Aorta (tissue), 5 donors: Measurements from ENCODE around the gene PTPN6. TPM values are rescaled to one million over a fixed set of nuclear protein-coding genes. Genes with fewer than 3 reads are reported as not detected.

ENCODE experiments used
- ATAC-seq: fragments of 200-7000 bp; cut with Tn5 transposase; one replicate; pipeline ENCODE4 v1.9.1; 2022; ENCODE audit warnings: moderate library complexity; ENCODE audit not compliant: low FRiP score
- DNase-seq, 2 donors: peaks; one replicate each; pipeline ENCODE4 v3.0.0-alpha.2; 2020
- H3K27ac ChIP-seq, 2 donors: one replicate each; pipeline ENCODE4 v1.5.1; 2013; ENCODE audit warnings: low read length in 2 of 2, mild to moderate bottlenecking in 2 of 2, moderate library complexity in 2 of 2, control low read depth in 1 of 2, inconsistent platforms in 1 of 2, low read depth in 1 of 2
- H3K27me3 ChIP-seq, 2 donors: one replicate each; pipeline ENCODE4 v1.6.1; 2013; ENCODE audit warnings: control low read depth in 1 of 2, low read length in 1 of 2, mild to moderate bottlenecking in 1 of 2, moderate library complexity in 1 of 2; ENCODE audit not compliant: insufficient read depth in 2 of 2, control insufficient read depth in 1 of 2
- H3K36me3 ChIP-seq, 2 donors: one replicate each; pipeline ENCODE4 v1.6.1; 2013; ENCODE audit warnings: control low read depth in 1 of 2, low read length in 1 of 2, mild to moderate bottlenecking in 1 of 2; ENCODE audit not compliant: insufficient read depth in 2 of 2, control insufficient read depth in 1 of 2
- H3K4me1 ChIP-seq, 2 donors: one replicate each; pipeline ENCODE4 v1.6.1; 2013; ENCODE audit warnings: low read length in 2 of 2, control low read depth in 1 of 2, mild to moderate bottlenecking in 1 of 2, moderate library complexity in 1 of 2; ENCODE audit not compliant: insufficient read depth in 2 of 2, control insufficient read depth in 1 of 2
- H3K4me3 ChIP-seq, 2 donors: one replicate each; pipeline ENCODE4 v1.5.1; 2013; ENCODE audit warnings: low read length in 2 of 2, control low read depth in 1 of 2, mild to moderate bottlenecking in 1 of 2
- H3K9me3 ChIP-seq: one replicate; pipeline ENCODE4 v1.6.1; 2013; ENCODE audit warnings: mild to moderate bottlenecking, low read length; ENCODE audit not compliant: control insufficient read depth
- WGBS, 2 donors: extraction: QIAGEN DNeasy Blood & Tissue Kit; methylation state at CpG; one replicate each; pipeline ENCODE4 v1.1.7; 2013; 5-methylcytosine and 5-hydroxymethylcytosine counted together
- intact Hi-C, 2 donors: fragments of 100-400 bp; cut with DNase I; formaldehyde crosslinking; loops; one replicate each; pipeline versions ENCODE4 v1.14.2 to v1.15.0; 2022
- polyA plus RNA-seq, 2 donors: library from polyadenylated mRNA; stranded (reverse); fragments of 200-250 nt; gene quantifications; one replicate each; pipeline ENCODE4 v1.2.3, GENCODE V29; 2013
- total RNA-seq, 2 donors: library from RNA; stranded (reverse); fragmentation: NEBNext Ultra II Directional; extraction: Animal tissue kit (Norgen Biotek cat#: 25700); gene quantifications; one replicate each; pipeline ENCODE4 v1.2.1, GENCODE V29; 2021
- donor health status: healthy with polysubstance abuse.
- donor health status: Bipolar disorder and iron deficiency.
- donor health status: DM: no; HTN: no; CAD: no.
- donor health status: DM: no; HTN: no; CAD: no.
- donor health status: DM: yes; HTN: yes; CAD: no.

The PTPN6 gene
- total and polyA plus RNA-seq, 4 donors: 10.1 to 42.3 (median 27.7) TPM

- ATAC-seq (no peak), DNase-seq (no peak)
- intact Hi-C loops: no loop called here
- whole genome bisulfite sequencing, 2 donors: 68% methylated on average over 10 of the region's 10 CpGs
- Histone ChIP-seq H3K27ac (no peak overlapping the region), H3K36me3 (peaks cover 8 to 11% of the 10 kb centered on the region in 2 donors), H3K27me3 (no peaks in the 10 kb centered on the region), H3K4me3 (no peak overlapping the region), H3K4me1 (no peaks in the 10 kb centered on the region), H3K9me3 (no peaks in the 10 kb centered on the region)
These were observed 26.5 kb downstream of the PTPN6 start for GRCh38 chr12:6977653-6978052.

- H3K27ac ChIP-seq: no peak overlapping the region
- no peak overlapping the region for H3K4me3 ChIP-seq
- WGBS, 2 donors: 91 to 93% methylated on average over 6 of the region's 6 CpGs
- intact Hi-C loops: no loop called here
- H3K27me3 ChIP-seq: no peaks in the 10 kb centered on the region
- no peaks in the 10 kb centered on the region for H3K9me3 ChIP-seq
- DNase-seq (no peak), ATAC-seq (no peak)
- peaks cover 8 to 11% of the 10 kb centered on the region in 2 donors for H3K36me3 ChIP-seq
- no peaks in the 10 kb centered on the region for H3K4me1 ChIP-seq
These were observed 27.0 kb downstream of the PTPN6 start for GRCh38 chr12:6978188-6978587.

- no peaks in the 10 kb centered on the region for H3K27me3 ChIP-seq
- WGBS, 2 donors: 77 to 85% methylated on average over 3 of the region's 3 CpGs
These were observed 27.5 kb downstream of the PTPN6 start for GRCh38 chr12:6978611-6979011.

GRCh38 chr12:6979021-6979420 lies 27.9 kb downstream of the PTPN6 start:
- H3K4me3 ChIP-seq: no peak overlapping the region
- ATAC-seq: no peak
- H3K4me1 ChIP-seq: no peaks in the 10 kb centered on the region
- H3K27me3 ChIP-seq: no peaks in the 10 kb centered on the region
- intact Hi-C loops: no loop called here
- no peak overlapping the region for H3K27ac ChIP-seq
- 75 to 77% methylated on average over 6 of the region's 6 CpGs for WGBS, 2 donors
- no peak for DNase-seq
- H3K36me3 ChIP-seq: peaks cover 8 to 10% of the 10 kb centered on the region in 2 donors
- no peaks in the 10 kb centered on the region for H3K9me3 ChIP-seq

More at GRCh38 chr12:6978611-6979011, 27.5 kb downstream of the PTPN6 start:
- Histone ChIP-seq H3K4me3 (no peak overlapping the region), H3K4me1 (no peaks in the 10 kb centered on the region), H3K36me3 (peaks cover 8 to 11% of the 10 kb centered on the region in 2 donors), H3K9me3 (no peaks in the 10 kb centered on the region), H3K27ac (no peak overlapping the region)
- intact Hi-C loops: no loop called here
- DNase-seq: no peak
- no peak for ATAC-seq

- H3K27me3 ChIP-seq: no peaks in the 10 kb centered on the region
- 80 to 84% methylated on average over 3 of the region's 3 CpGs for WGBS, 2 donors
- no peak overlapping the region for H3K4me3 ChIP-seq
- intact Hi-C loops: no loop called here
- no peak for ATAC-seq
- DNase-seq: no peak
- H3K36me3 ChIP-seq: peaks cover 8 to 10% of the 10 kb centered on the region in 2 donors
- no peaks in the 10 kb centered on the region for H3K9me3 ChIP-seq
- H3K27ac ChIP-seq: no peak overlapping the region
- H3K4me1 ChIP-seq: no peaks in the 10 kb centered on the region
These were observed 28.3 kb downstream of the PTPN6 start for GRCh38 chr12:6979453-6979852.

GRCh38 chr12:6980075-6980474 lies 28.9 kb downstream of the PTPN6 start:
- Histone ChIP-seq H3K27ac (no peak overlapping the region), H3K4me3 (no peak overlapping the region), H3K4me1 (no peaks in the 10 kb centered on the region), H3K36me3 (peaks cover 8 to 10% of the 10 kb centered on the region in 2 donors), H3K27me3 (no peaks in the 10 kb centered on the region), H3K9me3 (no peaks in the 10 kb centered on the region)
- intact Hi-C loops: no loop called here
- no peak for ATAC-seq
- DNase-seq: no peak
- WGBS, 2 donors: 95 to 96% methylated on average over 4 of the region's 4 CpGs

GRCh38 chr12:6980740-6981139 lies 29.6 kb downstream of the PTPN6 start:
- Histone ChIP-seq H3K36me3 (peaks cover under 1 to 6% of the 10 kb centered on the region in 2 donors), H3K4me1 (no peaks in the 10 kb centered on the region), H3K9me3 (no peaks in the 10 kb centered on the region), H3K27me3 (no peaks in the 10 kb centered on the region), H3K27ac (no peak overlapping the region), H3K4me3 (no peak overlapping the region)
- intact Hi-C loops: no loop called here
- DNase-seq (no peak), ATAC-seq (no peak)

- ATAC-seq (no peak), DNase-seq (no peak)
- Histone ChIP-seq H3K36me3 (peaks cover 0 to 6% of the 10 kb centered on the region in 2 donors), H3K27me3 (no peaks in the 10 kb centered on the region), H3K27ac (no peak overlapping the region), H3K4me1 (no peaks in the 10 kb centered on the region), H3K9me3 (no peaks in the 10 kb centered on the region), H3K4me3 (no peak overlapping the region)
- intact Hi-C loops: no loop called here
- WGBS, 2 donors: 85 to 94% methylated on average over 10 of the region's 10 CpGs
These were observed 30.2 kb downstream of the PTPN6 start for GRCh38 chr12:6981152-6982052.

GRCh38 chr12:6982532-6982931 lies 31.4 kb downstream of the PTPN6 start:
- Histone ChIP-seq H3K27me3 (no peaks in the 10 kb centered on the region), H3K4me1 (no peaks in the 10 kb centered on the region), H3K9me3 (no peaks in the 10 kb centered on the region), H3K4me3 (no peak overlapping the region), H3K27ac (no peak overlapping the region), H3K36me3 (peaks cover 0 to 6% of the 10 kb centered on the region in 2 donors)
- ATAC-seq: no peak
- DNase-seq: no peak
- WGBS, 2 donors: 84 to 88% methylated on average over 7 of the region's 7 CpGs
- intact Hi-C loops: no loop called here
